ENCODE results near the gene DPPA3.
"Not testable (repeated sequence)": the region's sequence is repeated elsewhere in the genome, so short reads cannot be mapped to it uniquely, and the experiment has no call there.

Gene DPPA3

DNA sequence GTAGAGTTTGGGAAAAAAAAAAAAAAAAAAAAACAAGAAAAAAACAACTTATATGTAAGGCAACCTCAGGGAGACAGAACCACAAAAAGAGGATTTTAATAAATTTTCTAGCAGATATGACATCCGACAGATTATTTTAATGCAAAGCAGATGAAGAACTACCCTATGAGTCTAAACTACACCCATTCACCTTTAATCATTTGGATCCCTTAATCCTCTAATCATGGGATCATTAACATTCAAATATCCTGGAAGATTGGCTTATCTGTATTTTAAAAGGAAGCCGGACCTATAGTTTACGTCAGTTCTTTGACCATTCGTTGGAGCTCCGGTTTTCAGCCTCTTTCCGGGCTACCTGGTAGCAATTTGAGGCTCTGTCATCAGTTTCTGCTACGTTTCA is at the start of gene DPPA3:
TSS of gene DPPA3 (plus strand) at position 301 of the 400 bp plus-strand sequence. CDS start 138 bp downstream, outside the sequence.
- no peak for DNase-seq

DNA sequence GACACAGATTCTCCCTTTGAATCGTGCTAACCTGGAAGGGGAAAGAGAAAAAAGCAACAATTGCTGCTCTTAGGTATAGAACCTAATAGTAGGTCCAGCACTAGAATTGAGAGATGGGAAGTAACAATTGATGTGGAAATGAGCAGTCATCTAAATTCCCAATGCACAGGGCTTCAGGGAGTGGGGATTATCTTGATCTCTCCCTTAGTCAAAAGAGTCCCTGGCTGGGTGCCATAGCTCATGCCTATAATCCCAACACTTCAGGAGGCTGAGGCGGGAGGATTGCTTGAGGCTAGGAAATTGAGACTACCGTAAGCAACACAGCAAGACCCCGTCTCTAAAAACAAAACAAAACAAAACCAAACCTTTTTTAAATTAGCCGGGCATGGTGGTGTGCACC is 49.5 kb upstream of the DPPA3 start:
- no peak for DNase-seq

DNA sequence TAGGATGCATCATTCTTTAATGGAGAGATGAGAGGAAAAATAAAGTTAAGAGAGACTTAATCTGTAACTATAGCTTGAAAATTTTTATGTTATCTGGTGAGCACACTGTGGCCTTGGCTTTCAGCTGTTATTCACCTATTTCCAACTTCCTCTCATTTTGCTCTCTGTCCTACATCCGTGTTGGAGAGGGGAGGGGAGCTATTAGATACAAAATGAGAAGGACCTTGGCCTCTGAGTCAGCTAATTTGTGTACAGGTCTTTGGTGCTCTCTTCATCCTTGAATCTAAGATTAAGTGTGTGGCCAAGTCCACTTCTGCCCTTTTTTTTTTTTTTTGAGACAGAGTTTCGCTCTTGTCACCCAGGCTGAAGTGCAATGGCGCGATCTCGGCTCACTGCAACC is 44.6 kb upstream of the DPPA3 start:
- DNase-seq, result no peak

DNA sequence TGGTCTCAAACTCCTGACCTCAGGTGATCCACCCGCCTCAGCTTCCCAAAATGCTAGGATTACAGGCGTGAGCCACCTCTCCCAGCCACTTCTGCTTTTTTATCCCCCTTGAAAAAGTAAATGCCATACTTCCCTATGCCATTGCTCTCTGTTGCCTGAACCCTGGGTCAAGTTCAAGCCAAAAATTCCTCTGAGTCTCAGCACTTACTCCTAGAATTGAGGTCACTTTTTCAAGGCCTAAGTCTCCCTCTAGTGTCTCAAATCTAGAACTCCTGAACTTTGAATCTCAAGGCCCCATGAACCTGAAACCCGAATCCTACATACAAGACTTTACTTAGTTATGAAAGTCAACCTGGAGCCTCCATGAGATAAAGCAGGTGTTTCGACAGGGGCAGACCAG is 44.1 kb upstream of the DPPA3 start:
- no peak for DNase-seq

- no peak for DNase-seq
Measured at GRCh38 chr12:7668171-7668570, 43.1 kb upstream of the DPPA3 start.

DNA sequence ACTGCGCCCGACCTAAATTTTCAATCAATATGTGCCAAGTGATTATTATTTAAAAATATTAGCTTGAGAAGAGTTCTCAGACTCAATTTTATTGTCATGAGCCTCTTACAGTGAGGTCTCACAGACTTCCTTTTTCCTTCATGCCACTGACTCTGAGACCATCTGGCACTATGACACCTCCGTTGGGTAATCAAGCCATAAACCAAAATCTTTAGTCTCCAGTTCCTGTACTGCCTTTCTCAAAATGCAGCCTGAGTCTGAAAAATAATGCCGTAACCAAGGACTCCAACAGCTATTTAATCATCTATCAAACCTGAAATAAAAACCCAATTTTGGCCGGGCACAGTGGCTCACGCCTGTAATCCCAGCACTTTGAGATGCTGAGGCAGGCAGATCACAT is 35.8 kb upstream of the DPPA3 start:
- DNase-seq, result not testable (repeated sequence)

GRCh38 chr12:7677432-7677888 is 33.8 kb upstream of the DPPA3 start:
- not testable (repeated sequence) for DNase-seq

DNA sequence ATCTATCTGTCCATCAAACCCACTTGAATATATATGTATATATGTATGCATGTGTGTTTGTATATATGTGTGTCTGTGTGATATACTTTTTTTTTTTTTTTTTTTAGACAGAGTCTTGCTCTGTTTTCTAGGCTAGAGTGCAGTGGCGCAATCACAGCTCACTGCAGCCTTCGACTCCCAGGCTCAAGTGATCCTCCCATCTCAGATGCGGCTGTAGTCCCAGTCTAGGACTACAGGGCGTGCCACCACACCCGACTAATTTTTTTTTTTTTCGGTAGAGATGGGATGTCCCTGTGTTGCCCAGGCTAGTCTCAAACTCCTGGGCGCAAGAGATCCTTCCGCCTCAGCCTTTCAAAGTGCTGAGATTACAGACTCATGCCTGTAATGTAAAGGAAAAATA is 32.5 kb upstream of the DPPA3 start:
- no peak for DNase-seq

DNA sequence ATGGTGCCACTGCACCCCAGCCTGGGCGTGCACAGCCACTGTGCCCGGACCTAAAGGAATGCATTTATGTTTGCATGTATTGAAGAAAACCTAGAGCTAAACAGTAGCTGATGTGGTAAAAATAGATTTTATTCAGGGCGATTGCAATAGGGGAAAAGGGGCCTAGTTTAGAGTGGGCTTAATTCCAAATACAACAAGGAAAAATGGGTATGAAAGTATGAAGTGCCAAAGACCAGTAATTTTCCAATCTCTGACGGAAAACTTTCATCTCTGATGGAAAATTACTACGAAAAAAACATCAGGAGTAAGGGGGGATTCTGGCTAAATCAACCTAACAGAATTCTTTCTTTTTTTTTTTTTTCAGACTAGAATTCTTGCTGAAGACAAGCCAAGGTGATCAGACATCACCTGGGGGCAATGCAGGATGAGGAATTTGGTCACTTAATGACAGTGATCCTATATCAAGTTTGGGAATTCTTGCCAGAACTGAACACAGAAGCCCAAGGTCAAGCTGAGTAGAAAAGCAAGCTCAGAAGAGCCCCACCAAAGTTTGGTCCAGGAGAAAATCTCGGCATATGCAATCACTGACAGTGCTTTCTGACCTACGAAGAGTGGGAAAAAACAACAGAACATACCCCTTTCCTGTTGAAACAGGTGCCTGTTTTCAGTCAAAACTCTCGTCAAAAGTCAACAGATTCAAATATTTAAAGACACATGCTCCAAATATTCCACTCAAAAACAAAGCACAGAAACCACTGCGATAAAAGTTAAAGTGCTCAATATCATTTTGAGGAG is 31.8 kb upstream of the DPPA3 start:
- DNase-seq, result no peak

GRCh38 chr12:7681535-7681934 is 29.7 kb upstream of the DPPA3 start:
- no peak for DNase-seq

DNA sequence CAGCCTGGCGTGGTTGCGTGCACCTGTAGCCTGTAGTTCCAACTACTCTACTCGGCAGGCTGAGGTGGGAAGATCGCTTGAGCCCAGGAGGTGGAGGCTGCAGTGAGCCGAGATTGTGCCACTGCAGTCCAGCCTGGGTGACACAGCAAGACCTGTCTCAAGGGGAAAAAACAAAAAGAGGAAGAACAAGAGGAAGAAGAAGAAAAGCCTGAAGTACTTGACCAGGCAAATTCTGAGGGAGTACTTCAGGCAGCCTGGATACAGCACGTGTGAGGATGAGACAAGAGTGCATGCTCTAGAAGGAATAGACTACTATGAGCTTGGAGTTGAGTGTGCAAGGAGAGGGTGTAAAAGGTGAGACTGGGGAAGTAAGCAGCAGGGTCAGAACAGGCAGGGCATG is 17.4 kb upstream of the DPPA3 start:
- DNase-seq, result no peak

DNA sequence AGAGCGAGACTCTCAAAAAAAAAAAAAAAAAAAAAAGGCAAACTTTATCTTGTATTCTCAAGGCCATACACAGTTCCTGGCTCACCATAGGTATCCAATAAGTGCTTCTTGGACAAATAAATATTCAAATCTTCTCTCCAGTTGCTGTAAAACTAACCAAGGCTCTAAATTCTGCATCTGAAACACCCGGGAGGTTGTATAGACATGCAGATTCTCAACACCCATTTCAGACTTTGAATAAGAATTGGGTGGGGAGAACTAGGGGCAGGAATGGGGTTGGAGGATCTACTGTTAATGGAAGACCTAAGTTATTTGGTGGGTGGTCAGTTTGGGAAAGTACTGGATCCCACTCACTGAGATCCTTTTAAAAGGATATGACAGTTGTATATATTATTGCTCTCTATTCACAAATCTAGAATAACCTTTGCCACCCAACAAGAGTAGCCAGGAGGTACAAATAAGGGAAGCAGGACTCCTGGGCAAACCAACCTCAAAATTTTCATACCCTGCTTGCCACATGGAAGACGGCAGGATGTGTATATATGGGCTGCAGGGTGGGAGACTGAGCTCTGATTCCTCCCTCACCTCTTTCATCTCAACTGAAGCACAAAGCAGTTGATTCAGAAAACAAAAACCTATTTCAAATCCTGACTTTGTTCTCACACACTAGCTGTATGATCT is 16.5 kb upstream of the DPPA3 start:
- DNase-seq, result no peak

GRCh38 chr12:7695237-7695560 is 16.0 kb upstream of the DPPA3 start:
- no peak for DNase-seq

- no peak for DNase-seq
Measured at GRCh38 chr12:7695566-7696197, 15.6 kb upstream of the DPPA3 start, which contains the start of gene GDF3. Gene GDF3 (minus strand): TSS chr12:7695775. CDS start chr12:7695728, 47 bp downstream.

DNA sequence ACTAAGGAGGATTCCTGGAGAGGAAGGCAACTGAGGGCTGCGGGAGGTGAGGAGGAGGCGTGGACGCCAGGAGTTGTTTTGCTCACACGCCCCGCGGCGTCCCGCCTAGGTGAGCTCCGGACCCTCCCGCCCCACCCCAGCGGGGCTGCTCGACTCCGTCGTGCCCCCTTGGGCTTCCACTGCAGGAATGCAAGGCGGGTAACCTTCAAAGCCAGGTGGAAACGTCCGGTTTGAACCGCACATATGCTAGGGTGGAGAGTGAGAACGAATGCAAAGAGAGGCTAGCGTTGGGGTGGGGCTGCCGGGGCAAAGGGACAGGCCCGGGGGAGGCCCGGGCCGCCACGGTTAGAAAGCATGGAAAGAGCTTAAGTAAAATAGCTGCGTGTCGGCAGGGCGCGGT is 5.4 kb upstream of the DPPA3 start:
- DNase-seq, result no peak

DNA sequence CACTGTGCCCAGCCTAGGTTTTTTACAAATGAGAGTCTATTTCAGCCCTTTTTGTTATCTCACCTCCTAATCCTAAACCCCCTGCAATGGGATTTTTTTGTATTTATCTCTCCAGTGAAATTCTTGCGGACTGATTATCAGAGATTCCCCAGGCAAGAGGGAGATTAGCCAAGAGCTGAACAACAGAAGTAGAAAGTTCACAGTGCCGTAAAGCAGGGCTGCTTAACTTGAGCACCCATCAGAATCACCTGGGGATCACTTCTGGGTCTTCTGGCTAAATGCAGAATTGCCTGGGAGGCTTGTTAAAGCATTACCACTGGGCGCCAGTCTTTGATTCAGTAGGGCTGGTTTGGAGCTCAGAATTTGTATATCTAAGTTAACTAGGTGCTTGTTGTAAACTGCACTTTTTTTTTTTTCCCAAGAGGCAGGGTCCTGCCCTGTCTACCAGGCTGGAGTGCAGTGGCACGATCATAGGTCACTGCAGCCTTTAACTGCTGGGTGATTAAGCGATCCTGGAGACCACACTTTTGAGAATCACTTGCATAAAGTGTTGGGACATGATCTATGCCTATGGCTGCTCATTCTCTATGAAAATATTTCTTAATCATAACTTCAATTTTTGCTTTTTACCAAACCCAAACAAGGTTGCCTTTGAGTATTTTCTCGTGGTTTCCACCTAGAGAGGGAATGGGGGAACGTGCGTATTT is 1.1 kb upstream of the DPPA3 start:
- DNase-seq, result no peak

- DNase-seq, result no peak
Measured at GRCh38 chr12:7712841-7713442, 1.7 kb downstream of the DPPA3 start.

DNA sequence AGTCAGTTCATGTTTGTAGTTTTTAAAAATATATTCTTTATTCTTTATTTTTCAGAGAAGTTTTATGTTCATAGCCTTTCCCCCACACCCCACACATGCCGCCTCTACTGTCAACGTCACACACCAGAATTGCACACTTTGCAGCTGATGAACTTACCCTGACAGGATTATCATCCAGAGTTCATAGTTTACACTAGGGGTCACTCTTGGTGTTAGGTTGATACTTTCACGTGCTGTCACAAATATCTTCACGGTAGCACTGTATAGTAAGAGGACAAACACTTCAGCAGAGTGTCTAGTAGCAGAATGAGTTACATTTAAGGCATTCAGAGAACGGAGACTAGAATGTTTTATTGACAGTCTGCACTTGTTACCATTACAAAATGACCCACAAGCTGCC is 5.1 kb downstream of the DPPA3 start:
- no peak for DNase-seq

DNA sequence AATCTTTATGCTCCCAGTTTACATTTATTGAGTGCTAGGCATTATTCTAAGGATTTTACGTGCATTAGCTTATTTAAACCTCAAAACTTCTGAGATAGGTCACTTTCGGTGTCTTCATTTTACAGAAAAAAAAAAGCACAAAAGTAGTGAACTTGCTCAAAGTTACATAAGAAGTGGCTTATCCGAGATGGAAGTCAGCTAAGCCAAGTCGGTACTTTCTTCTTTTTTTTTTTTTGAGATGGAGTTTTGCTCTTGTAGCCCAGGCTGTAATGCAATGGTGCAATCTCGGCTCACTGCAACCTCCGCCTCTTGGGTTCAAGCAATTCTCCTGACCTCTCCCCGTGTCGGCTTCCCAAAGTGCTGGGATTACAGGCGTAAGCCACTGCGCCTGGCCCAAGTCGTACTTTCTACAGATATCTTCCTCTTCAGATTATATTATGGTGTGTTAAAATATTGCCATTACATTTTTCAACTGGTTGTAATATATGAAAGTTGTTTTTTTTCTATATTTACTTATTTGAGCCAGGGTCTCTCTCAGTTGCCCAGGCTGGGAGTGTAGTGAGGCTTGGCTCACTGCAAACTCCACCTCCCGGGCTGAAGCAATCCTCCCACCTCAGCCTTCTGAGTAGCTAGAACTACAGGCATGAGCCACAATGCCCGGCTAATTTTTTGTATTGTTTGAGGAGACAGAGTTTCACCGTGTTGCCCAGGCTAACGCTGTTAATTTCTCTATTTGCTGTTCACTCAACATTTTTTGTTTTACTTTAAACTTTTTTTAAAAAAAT is 8.9 kb downstream of the DPPA3 start:
- no peak for DNase-seq

GRCh38 chr12:7723926-7724325 is 12.7 kb downstream of the DPPA3 start:
- no peak for DNase-seq

DNA sequence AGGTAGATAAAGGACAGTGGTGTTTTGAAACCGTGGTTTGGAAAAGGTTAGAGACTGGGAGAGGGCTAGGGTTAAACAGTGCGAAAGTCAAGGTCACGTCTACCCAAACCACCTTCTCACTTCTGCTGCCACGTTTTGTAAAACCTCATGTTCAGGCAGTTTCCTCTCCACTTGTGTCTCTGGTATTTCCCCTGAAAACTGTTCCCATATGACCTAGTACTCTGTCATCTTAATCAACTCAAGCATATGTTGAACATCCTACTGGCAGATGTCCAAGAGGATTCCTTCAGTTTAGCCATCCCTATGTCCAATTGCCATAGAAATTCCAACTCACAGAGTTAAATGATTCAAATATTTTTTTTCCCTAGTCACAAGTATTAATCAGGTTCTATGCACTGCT is 18.5 kb downstream of the DPPA3 start:
- DNase-seq, result no peak

- not testable (repeated sequence) for DNase-seq
Measured at GRCh38 chr12:7730984-7731383, 19.8 kb downstream of the DPPA3 start.
